Caco-2 (cell line): ENCODE results near the gene PAGR1. TPM values are rescaled to one million over a fixed set of nuclear protein-coding genes. Genes with fewer than 3 reads are reported as not detected.
A peak's percentile ranks its signal among the peaks of the same experiment; 100 is the strongest.

Experiments used
- BruUV-seq: library from RNA; stranded (reverse); fragments of 400-500 nt; replicated peaks from 2 replicates; lab custom pipeline; 2021; lab: Mats Ljungman, UMichigan
- CTCF ChIA-PET: fragments of 300-600 bp; sonication (Branson Sonifier 250); formaldehyde crosslinking; loops from one replicate; lab custom pipeline; 2022; ENCODE audit warnings: antibody characterized with exemption; lab: Charles Lee
- POLR2A ChIA-PET: fragments of 300-600 bp; sonication (Branson Sonifier 250); formaldehyde crosslinking; loops from one replicate; lab custom pipeline; 2022; ENCODE audit warnings: antibody characterized with exemption; lab: Charles Lee
- DNase-seq, 2 experiments: peaks; one replicate each; pipeline versions ENCODE4 v3.0.0 to v3.0.0-alpha.2; 2020 to 2022
- H3K27me3 ChIP-seq: replicated peaks from 2 replicates; pipeline ENCODE4 v1.6.0; 2011; ENCODE audit warnings: low read length; ENCODE audit not compliant: control insufficient read depth, insufficient read depth
- H3K36me3 ChIP-seq: 2 replicates; pipeline ENCODE4 v1.5.1; 2011; ENCODE audit warnings: low read length; ENCODE audit not compliant: control insufficient read depth, insufficient read depth
- H3K4me1 ChIP-seq: fragments of 250-450 bp; sonication (Bioruptor Pico); 2 replicates; pipeline ENCODE4 v1.5.1; 2020; ENCODE audit warnings: mild to moderate bottlenecking
- H3K4me3 ChIP-seq: 2 replicates; pipeline ENCODE4 v1.5.1; 2011; ENCODE audit warnings: low read depth, mild to moderate bottlenecking, control low read depth, low read length
- H3K9me3 ChIP-seq: fragments of 250-450 bp; sonication (Bioruptor Pico); 2 replicates; pipeline ENCODE4 v1.5.1; 2020; ENCODE audit warnings: mild to moderate bottlenecking, moderate library complexity
- H3K27ac Mint-ChIP-seq: one replicate; pipeline ENCODE4 v1.8.0; 2022; ENCODE audit warnings: mixed read lengths; ENCODE audit not compliant: unreplicated experiment
- H3K27me3 Mint-ChIP-seq: one replicate; pipeline ENCODE4 v1.8.0; 2022; ENCODE audit warnings: mixed read lengths; ENCODE audit not compliant: insufficient read depth, unreplicated experiment
- H3K36me3 Mint-ChIP-seq: one replicate; pipeline ENCODE4 v1.8.0; 2022; ENCODE audit warnings: mild to moderate bottlenecking, mixed read lengths; ENCODE audit not compliant: insufficient read depth, unreplicated experiment
- H3K4me1 Mint-ChIP-seq: one replicate; pipeline ENCODE4 v1.8.0; 2022; ENCODE audit warnings: low read depth, mixed read lengths; ENCODE audit not compliant: unreplicated experiment
- H3K4me3 Mint-ChIP-seq: one replicate; pipeline ENCODE4 v1.8.0; 2022; ENCODE audit warnings: mild to moderate bottlenecking, moderate library complexity, mixed read lengths; ENCODE audit not compliant: unreplicated experiment
- H3K9me3 Mint-ChIP-seq: one replicate; pipeline ENCODE4 v1.8.0; 2022; ENCODE audit warnings: mixed read lengths; ENCODE audit not compliant: unreplicated experiment
- CTCF ChIP-seq, 2 experiments: fragments of 200-600 bp in 1 of 2; IDR thresholded peaks; 1 replicate in 1 of 2; 2 replicates in 1 of 2; pipeline versions ENCODE4 v1.5.1 to v1.8.0; 2011 to 2022; ENCODE audit warnings: antibody characterized with exemption in 1 of 2, control low read depth in 1 of 2, inconsistent platforms in 1 of 2, low read depth in 1 of 2, low read length in 1 of 2, mild to moderate bottlenecking in 1 of 2, moderate library complexity in 1 of 2; ENCODE audit not compliant: insufficient read depth in 1 of 2, severe bottlenecking in 1 of 2, unreplicated experiment in 1 of 2
- intact Hi-C: fragments of 100-400 bp; cut with micrococcal nuclease; formaldehyde crosslinking; loops from one replicate; pipeline ENCODE4 v1.10.0; 2022; ENCODE audit not compliant: unreplicated experiment
- total RNA-seq: library from RNA; stranded (reverse); gene quantifications from 2 replicates; pipeline ENCODE4 v1.2.3, GENCODE V29; 2022

The PAGR1 gene
- total RNA-seq, 1 experiment from 2014 or later: 33.0 TPM

GRCh38 chr16:29774730-29775129, 41.2 kb upstream of the PAGR1 start:
- no peak for DNase-seq
- ChIA-PET CTCF (no interaction called here), POLR2A (no interaction called here)
- H3K9me3 ChIP-seq: no peaks in the 10 kb centered on the region
- Mint-ChIP-seq H3K9me3 (peaks cover 10% of the 10 kb centered on the region), H3K36me3 (peaks cover 6% of the 10 kb centered on the region), H3K4me3 (no peak overlapping the region), H3K27me3 (no peaks in the 10 kb centered on the region), H3K27ac (peak overlapping the region; percentile 45), H3K4me1 (peaks cover 41% of the 10 kb centered on the region)
- no peaks in the 10 kb centered on the region for H3K36me3 ChIP-seq
- no peak overlapping the region for H3K4me3 ChIP-seq
- intact Hi-C loops: loop anchor here (5.0 kb wide), 1 partner anchor 47 kb away; no protein-coding TSS in a partner anchor
- no peak for TF ChIP-seq CTCF (IDR thresholded peaks at IDR 0.05; ENCODE audit: insufficient read depth in 1 of 2, low read depth in 1 of 2, low read length in 1 of 2, severe bottlenecking in 1 of 2, unreplicated experiment in 1 of 2)
- BruUV-seq: no TSS peak
- no peaks in the 10 kb centered on the region for H3K27me3 ChIP-seq
- peaks cover 33% of the 10 kb centered on the region for H3K4me1 ChIP-seq

- Mint-ChIP-seq H3K27me3 (no peaks in the 10 kb centered on the region), H3K4me1 (peaks cover 44% of the 10 kb centered on the region), H3K27ac (peak overlapping the region; percentile 49), H3K9me3 (peaks cover 13% of the 10 kb centered on the region), H3K36me3 (peaks cover 6% of the 10 kb centered on the region), H3K4me3 (no peak overlapping the region)
- no TSS peak for BruUV-seq
- CTCF ChIA-PET: no interaction called here
- no peaks in the 10 kb centered on the region for H3K9me3 ChIP-seq
- intact Hi-C loops: loop anchor here (5.0 kb wide), 1 partner anchor 49 kb away; no protein-coding TSS in a partner anchor
- H3K36me3 ChIP-seq: no peaks in the 10 kb centered on the region
- POLR2A ChIA-PET: no interaction called here
- no peak for DNase-seq
- H3K4me3 ChIP-seq: no peak overlapping the region
- no peak for TF ChIP-seq CTCF (IDR thresholded peaks at IDR 0.05; ENCODE audit: insufficient read depth in 1 of 2, low read depth in 1 of 2, low read length in 1 of 2, severe bottlenecking in 1 of 2, unreplicated experiment in 1 of 2)
- peaks cover 45% of the 10 kb centered on the region for H3K4me1 ChIP-seq
- no peaks in the 10 kb centered on the region for H3K27me3 ChIP-seq
Measured at GRCh38 chr16:29775742-29776408, 40.1 kb upstream of the PAGR1 start.

- peaks cover 22% of the 10 kb centered on the region for H3K9me3 Mint-ChIP-seq
- DNase-seq: no peak
- no TSS peak for BruUV-seq
- CTCF ChIA-PET: no interaction called here
- no peaks in the 10 kb centered on the region for H3K27me3 Mint-ChIP-seq
- H3K27ac Mint-ChIP-seq: peak within 1 kb of the TSS; percentile 92
- Histone ChIP-seq H3K27me3 (no peaks in the 10 kb centered on the region), H3K9me3 (no peaks in the 10 kb centered on the region), H3K36me3 (peaks cover 1% of the 10 kb centered on the region; the same call in 1 of the 2 replicates), H3K4me3 (no peak within 1 kb of the TSS), H3K4me1 (peaks cover 54% of the 10 kb centered on the region)
- peak within 1 kb of the TSS; percentile 31 for H3K4me3 Mint-ChIP-seq
- peaks cover 6% of the 10 kb centered on the region for H3K36me3 Mint-ChIP-seq
- intact Hi-C loops: loop anchor here (5.0 kb wide), 1 partner anchor 50 kb away; no protein-coding TSS in a partner anchor
- no peak for TF ChIP-seq CTCF (IDR thresholded peaks at IDR 0.05; ENCODE audit: insufficient read depth in 1 of 2, low read depth in 1 of 2, low read length in 1 of 2, severe bottlenecking in 1 of 2, unreplicated experiment in 1 of 2)
- H3K4me1 Mint-ChIP-seq: peaks cover 51% of the 10 kb centered on the region
- POLR2A ChIA-PET: no interaction called here
Measured at GRCh38 chr16:29777576-29778350, 38.2 kb upstream of the PAGR1 start, which contains the start of gene ZG16. Gene ZG16 (plus strand): TSS chr16:29778256. CDS start chr16:29779267, 1,011 bp downstream.
